Islet precursor cell (in vitro differentiated cells): ENCODE data around the gene DUOXA1.
A peak's percentile ranks its signal among the peaks of the same experiment; 100 is the strongest.

Source experiments
- DNase-seq: peaks from one replicate; pipeline ENCODE4 v3.0.0-alpha.2; 2018

Gene DUOXA1

DNA sequence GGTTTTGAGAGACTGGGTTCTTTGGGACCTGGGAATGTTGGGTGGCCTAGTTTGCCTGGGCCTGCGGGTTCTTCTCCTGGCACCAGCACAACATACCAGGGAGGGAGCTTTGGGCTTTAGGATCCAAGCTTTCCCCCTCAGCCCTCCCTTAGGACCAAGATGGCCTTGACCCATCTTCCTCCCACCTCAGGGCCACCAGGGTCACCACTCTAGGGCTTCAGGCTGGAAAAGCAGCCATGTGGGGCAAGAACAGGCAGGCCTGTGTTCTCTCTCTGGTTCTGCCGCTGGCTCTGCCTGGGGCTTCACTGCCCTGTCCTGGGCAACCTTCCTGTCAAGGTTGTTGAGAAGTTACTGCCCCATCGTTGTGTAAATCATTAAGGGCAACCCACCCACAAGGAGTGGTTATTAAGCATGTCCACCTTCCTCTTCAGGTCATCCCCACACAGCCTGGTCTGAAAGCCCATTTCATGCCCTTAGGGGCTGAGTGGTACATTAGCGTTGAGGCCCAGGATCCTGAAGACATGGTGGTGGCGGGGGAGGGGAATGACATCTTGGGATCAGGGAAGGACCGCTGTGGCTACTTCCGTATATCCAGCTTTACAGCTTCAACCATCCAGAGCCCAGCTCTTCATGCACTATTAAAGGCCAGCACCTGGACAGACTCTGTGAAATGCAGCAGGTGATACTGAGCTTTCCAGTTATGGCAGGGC, 767 bp upstream of the DUOXA1 start:
- no peak for DNase-seq

DNA sequence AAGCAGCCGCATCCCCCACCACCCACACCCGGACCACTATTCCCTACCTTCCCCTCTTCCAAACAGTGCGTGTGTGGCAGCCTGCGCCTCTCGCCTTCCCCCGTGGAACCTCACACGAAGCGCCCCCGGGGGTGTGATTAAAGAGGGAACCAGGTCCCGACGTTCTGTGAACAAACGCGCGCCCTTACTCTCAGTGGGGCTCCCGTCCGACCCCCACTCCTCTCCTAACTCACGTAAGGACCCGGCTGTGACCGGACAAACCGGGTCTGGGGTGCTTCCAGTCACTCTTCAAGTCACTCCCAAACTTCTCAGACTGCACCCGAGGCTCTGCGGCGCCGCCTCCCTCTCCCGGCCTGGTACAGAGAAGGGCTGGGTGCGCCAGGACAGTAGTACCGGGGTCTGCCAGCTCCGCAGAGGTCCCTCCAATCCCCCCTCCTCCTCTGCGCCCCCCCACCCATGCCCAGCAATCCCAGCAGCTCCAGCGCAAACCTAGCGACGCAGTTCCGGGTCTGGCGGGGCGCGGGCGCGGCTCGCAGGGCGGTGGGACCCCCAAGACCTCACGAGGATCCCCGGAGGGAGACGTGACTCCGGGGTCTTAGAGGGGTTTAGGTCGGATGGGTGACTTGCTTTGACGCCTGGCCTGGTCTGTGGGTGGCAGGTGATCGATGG, 574 bp downstream of the DUOXA1 start:
- no peak for DNase-seq

DNA sequence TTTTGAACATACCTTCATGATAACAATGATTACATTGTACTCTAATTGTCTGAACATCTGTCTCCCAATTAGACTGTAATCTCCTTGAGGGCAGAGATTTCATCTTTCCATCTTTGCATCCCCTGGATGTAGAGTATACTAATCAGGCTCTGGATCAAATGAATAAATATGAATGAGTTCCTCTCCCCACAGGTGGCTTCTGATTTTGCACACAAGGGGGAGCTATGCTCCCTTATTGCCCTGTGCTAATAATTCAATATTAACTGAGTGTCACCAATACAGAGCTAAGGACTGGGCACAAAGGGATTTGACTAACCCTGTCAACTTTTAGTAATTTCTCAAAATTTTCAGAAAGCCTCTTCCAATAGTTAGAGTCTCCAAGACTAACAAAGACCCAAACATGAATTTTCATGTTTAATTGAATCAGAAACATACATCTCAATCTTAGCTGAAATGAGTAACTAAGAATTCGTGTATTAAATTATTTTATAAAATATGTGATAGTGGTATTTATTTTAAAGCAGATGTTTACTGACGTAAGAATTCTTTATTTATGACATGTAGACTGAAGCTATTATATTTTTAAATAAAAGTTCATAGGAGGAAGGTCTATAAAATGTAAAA, 3.0 kb downstream of the DUOXA1 start:
- DNase-seq = no peak

- DNase-seq = peak; percentile 68
Measured at GRCh38 chr15:45123397-45123796, 6.3 kb downstream of the DUOXA1 start.

GRCh38 chr15:45122719-45123118, 7.0 kb downstream of the DUOXA1 start:
- DNase-seq = no peak

DNA sequence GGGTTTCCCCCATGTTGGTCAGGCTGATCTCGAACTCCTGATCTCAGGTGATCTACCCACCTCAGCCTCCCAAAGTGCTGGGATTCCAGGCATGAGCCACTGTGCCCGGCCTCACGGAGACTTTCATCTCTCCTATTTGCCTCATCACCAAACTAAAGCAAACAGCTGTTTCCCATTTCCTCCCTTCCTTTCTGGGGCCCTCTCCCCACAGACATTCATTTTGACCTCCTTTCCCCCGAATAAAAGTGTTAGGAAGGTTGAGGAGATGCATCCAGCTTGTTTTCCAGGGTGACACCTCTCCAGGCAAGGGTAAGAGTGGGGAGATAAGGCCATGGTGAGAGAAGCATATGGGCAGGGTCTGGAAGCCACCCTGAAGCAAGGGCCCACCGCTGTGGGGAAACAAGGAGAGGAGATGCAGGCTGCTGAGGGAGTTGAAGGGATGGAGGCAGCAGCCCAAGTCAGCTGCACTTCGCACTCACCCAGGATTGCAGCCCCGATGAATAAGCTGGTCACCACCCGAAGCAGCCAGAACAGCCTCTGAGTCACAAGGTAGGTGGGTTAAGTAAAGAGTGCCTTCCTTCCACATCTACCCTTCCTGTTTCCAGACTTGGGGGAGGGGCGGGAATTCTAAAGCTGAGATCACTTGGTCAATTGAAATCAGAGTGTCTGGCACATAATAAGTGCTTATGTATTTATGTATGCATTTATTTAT, 7.8 kb downstream of the DUOXA1 start:
- DNase-seq = peak; percentile 91

DNA sequence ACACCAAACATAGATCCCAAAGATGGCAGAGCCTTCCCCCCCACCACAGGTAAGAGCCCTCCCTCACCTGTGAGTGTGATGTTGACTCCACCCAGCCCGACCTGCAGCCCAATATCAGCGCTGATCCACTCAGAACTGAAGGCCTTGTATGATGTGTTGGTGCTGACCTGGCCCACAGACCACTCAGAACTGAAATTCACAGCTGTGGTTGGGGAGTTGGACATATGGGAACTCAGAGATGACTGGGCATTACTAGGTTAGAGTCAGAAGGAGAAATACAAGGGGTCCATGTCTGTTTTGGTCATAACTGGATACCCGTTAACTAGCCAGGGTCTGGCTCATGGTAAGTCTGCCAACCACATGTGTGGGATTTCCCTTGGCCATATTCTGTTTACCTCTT, 8.7 kb downstream of the DUOXA1 start:
- no peak for DNase-seq

DNA sequence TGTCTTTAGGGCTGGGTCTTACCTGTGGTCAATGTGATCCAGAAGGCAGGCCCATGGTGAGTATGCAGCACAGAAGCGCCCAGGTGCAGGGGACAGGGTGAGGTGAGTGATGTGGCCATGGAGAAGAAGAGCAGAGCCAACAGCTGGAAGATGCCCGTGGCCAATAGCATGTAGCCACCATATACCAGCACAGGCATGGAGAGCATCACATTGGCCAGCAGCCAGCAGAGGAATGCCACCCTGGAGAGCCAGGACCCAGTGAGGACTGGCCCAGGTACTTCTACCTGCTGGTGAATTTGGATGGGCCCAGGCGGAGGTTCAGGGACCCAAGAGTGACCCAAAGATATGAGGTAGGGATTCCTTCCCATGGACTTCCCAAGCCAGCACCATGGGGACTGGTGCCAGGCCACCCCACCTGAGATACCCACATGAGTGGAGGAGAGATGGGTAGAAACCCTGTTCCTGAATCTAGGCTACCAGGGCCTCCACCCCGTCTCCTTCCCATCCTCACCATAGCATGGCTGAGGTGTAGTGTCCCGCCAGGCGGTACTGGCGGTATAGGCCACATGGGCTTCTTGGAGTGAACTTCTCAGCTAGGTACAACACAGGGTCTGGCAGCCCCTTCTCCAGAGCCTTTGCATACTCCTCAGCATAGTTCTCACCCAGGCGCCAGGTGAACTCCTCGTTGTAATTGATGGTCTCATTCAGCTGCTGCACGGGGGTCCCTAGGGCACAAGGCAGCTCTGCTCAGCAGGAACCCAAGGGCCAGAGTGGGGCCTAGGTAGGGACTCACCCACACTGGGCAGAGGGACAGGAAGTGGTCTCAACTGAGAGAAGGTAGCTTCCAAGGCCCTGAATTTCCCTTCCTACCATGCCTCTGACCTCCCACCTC, 9.4 kb downstream of the DUOXA1 start:
- DNase-seq = no peak

DNA sequence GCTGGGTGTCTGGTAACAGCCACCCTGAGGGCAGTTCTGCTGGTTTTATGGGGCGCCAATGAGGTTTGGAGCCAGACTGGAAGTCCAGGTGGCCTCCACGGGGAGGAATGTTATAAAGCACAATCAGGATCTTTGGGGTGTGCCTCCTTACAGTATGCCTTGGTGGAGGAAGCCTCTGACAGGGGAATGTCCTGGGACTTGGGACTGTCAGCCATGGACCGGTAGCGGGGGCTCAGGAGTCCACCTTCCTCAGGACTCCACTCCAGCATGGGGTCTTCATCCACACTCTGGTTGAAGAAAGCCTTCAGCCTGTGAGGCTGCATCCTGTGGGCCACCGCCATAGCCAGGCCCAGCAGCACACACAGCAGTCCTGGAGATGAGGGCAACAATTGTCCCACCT, 10.7 kb downstream of the DUOXA1 start:
- no peak for DNase-seq

GRCh38 chr15:45118131-45118588, 11.5 kb downstream of the DUOXA1 start:
- peak; percentile 95 for DNase-seq

DNA sequence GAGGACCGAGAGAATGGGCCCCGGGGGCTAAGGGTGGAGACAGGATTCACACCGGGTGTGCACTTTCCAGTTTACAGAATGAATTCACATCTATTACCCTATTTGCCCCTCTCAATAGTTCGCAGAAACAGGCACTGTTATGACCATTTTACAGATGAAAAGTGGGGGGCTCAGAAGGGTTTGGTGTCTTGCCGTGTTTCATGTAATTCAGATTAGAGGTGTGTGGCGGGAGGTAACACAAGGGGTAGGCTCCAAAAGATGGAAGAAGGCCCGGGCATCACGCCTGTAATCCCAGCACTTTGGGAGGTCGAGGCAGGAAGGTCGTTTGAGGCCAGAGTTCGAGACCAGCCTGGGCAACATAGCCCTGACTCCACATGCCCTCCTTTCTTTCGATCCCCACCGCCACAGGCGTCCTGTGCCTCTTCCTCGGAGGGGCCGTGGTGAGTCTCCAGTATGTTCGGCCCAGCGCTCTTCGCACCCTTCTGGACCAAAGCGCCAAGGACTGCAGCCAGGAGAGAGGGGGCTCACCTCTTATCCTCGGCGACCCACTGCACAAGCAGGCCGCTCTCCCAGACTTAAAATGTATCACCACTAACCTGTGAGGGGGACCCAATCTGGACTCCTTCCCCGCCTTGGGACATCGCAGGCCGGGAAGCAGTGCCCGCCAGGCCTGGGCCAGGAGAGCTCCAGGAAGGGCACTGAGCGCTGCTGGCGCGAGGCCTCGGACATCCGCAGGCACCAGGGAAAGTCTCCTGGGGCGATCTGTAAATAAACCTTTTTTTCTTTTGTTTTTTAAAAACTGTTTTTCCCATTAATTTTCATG, 12.2 kb downstream of the DUOXA1 start:
- DNase-seq = no peak

- DNase-seq = no peak
Measured at GRCh38 chr15:45116482-45117307, 13.0 kb downstream of the DUOXA1 start.

DNA sequence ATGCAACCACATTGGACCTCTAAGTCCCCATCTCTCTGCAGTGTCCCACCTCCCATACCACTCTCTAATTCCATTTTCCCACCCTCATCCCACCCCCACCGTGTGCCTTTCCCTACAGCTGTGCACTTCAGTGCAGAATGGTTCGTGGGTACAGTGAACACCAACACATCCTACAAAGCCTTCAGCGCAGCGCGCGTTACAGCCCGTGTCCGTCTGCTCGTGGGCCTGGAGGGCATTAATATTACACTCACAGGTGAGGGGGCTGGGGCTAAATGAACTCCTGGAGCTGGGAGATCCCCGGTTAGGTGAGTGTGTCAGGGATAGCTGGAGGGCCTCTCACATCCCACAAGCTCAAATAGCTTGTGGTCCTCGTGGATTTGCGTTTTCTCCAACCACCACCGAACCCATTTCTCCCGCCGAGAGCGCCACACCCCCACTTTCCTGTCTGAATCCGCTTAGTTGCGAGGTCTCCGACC, 13.6 kb downstream of the DUOXA1 start:
- DNase-seq = no peak

GRCh38 chr15:45115312-45115820, 14.3 kb downstream of the DUOXA1 start:
- DNase-seq = no peak

- no peak for DNase-seq
Measured at GRCh38 chr15:45114751-45115085, 15.0 kb downstream of the DUOXA1 start.

DNA sequence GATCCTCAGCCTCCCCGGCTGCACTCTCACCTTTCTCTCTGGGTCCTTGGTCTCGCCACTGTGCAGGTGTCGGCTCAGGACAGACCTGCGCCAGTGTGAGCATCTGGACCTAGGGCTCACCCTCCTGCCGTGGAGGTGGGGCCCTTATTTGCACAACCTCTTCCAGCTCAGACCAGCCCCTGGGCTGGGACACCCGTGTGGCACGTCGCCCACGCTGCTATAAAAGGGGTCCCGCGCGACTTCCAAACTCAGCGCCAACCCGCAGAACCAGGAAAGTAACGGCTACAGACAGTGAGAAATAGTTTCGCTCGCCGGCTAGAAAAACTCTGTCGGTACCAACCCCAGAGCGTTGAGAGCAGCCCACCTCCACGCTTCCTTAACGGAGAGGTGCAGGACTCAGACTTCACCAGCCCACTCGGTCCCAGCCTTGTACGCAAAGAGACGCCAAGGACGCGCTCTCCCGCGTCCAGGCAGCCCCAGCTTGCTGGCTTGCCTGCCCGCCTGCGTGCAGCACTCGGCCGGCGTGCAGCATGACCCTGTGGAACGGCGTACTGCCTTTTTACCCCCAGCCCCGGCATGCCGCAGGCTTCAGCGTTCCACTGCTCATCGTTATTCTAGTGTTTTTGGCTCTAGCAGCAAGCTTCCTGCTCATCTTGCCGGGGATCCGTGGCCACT, 15.5 kb downstream of the DUOXA1 start, which contains the start of the genes DUOX2 and DUOXA2:
DUOX2 (minus strand) TSS at position 97 of the 675 bp plus-strand sequence. CDS start 761 bp downstream, outside the sequence.
DUOXA2 (plus strand) TSS at position 251 of the 675 bp plus-strand sequence; CDS start at position 531, 280 bp downstream.
- no peak for DNase-seq

DNA sequence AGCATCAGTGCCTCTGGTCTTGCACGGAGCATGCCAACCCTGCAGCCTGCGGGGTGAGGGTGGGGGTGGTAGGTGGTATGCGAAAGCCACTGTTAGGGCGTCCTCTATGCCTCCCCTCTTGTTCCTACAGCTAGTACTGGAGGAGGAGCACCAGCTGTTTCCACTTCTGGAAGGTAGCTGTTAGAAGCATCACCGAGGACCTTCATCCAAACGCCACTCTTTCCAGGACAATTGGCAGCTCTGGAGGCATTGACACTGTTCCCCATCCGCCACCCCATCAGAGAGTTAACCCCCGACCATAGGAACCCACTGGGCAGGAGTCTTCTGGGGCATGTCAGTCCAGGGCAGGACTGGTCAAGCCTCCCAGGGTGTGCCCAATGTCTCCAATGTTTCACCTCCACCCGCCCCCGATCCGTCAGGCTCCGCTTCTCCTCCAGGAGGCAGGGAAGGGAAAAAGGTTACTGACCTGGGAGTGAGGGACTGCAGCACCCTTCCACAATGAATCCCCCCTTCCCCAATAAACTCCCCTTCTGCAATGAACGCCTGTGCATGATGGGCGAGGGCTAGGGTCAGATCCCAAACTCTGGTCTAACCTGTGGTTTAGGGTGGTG, 16.2 kb downstream of the DUOXA1 start:
- no peak for DNase-seq

DNA sequence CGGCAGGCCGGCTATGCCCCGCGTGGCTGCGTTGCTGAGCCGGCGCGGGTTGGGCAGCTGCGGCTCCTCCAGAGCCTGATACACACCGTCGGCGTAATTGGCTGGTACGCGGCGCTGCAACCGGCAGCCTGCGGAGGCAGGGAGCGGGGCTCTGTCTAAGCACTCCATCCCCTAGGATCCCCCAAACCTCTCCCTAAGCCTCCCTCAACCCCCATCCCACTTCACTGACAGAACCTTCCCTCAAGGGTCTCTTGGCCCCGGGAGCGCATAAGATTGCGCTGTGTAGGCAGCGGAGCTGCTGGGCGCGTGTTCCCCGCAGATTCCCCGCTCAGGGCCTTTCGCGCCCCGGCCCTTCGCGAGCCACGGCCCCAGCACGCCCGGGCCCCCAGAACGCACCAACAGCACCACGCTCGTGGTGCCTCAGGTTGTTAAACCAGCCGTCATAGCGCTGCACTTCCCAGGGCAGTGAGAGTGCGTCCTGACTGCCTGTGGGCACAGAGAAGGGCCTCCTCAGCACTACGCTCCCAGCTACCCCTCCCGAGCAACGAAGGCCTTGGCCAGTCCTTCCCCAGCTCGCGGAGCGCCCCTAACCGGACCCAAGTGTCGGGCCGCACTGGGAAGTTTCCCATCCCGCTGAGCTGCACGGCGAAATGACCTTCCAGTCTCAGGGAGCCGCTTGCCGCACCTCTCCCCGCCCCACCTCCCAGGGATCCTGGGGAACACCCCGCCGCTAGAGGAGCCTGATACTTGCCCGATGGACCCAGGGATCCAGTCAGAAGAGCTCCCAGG, 16.9 kb downstream of the DUOXA1 start:
- DNase-seq = no peak
